SJCRH30 (cell line): ENCODE data around the gene DIPK1B. TPM values are rescaled to one million over a fixed set of nuclear protein-coding genes. Genes with fewer than 3 reads are reported as not detected.

Source experiments
- DNase-seq, 2 experiments: peaks; one replicate each; pipeline ENCODE4 v3.0.0-alpha.2; 2015 to 2020
- H3K27ac ChIP-seq: fragments of 250-450 bp; sonication (Bioruptor Pico); 2 replicates; pipeline ENCODE4 v1.5.1; 2020; ENCODE audit warnings: mild to moderate bottlenecking, moderate library complexity
- H3K27me3 ChIP-seq: fragments of 250-450 bp; sonication (Bioruptor Pico); 2 replicates; pipeline ENCODE4 v1.5.1; 2020; ENCODE audit warnings: mild to moderate bottlenecking, moderate library complexity
- H3K36me3 ChIP-seq: fragments of 250-450 bp; sonication (Bioruptor Pico); 2 replicates; pipeline ENCODE4 v1.5.1; 2020; ENCODE audit warnings: mild to moderate bottlenecking, moderate library complexity
- H3K4me1 ChIP-seq: fragments of 250-450 bp; sonication (Bioruptor Pico); 2 replicates; pipeline ENCODE4 v1.5.1; 2020; ENCODE audit warnings: mild to moderate bottlenecking, moderate library complexity
- H3K4me3 ChIP-seq: fragments of 250-450 bp; sonication (Bioruptor Pico); 2 replicates; pipeline ENCODE4 v1.5.1; 2020; ENCODE audit warnings: mild to moderate bottlenecking, moderate library complexity
- H3K9me3 ChIP-seq: fragments of 250-450 bp; sonication (Bioruptor Pico); replicated peaks from 2 replicates; pipeline ENCODE4 v1.5.1; 2020; ENCODE audit warnings: mild to moderate bottlenecking, moderate library complexity
- total RNA-seq: library from RNA; depleted of rRNA; stranded (reverse); fragments of >200 nt; shearing (Covaris generic); gene quantifications from 2 replicates; pipeline ENCODE4 v1.2.3, GENCODE V29; 2014

DIPK1B gene
- total RNA-seq, 1 experiment from 2014 or later: 5.0 TPM

- no peaks in the 10 kb centered on the region for H3K9me3 ChIP-seq
- peaks cover 27% of the 10 kb centered on the region for H3K4me1 ChIP-seq
- no peak overlapping the region for H3K27ac ChIP-seq
- H3K36me3 ChIP-seq: no peaks in the 10 kb centered on the region
- DNase-seq: no peak
- H3K4me3 ChIP-seq: peak overlapping the region; percentile 49
- peaks cover 35% of the 10 kb centered on the region for H3K27me3 ChIP-seq
These were observed 545 bp downstream of the DIPK1B start for GRCh38 chr9:136712690-136713544.

GRCh38 chr9:136713550-136713949, 1.2 kb downstream of the DIPK1B start:
- H3K4me3 ChIP-seq: peak overlapping the region; percentile 49; the same call in 1 of the 2 replicates
- H3K36me3 ChIP-seq: no peaks in the 10 kb centered on the region
- H3K9me3 ChIP-seq: no peaks in the 10 kb centered on the region
- DNase-seq: peak; percentile 57 to 64
- peaks cover 32% of the 10 kb centered on the region for H3K27me3 ChIP-seq
- H3K4me1 ChIP-seq: peaks cover 27% of the 10 kb centered on the region
- no peak overlapping the region for H3K27ac ChIP-seq

GRCh38 chr9:136714096-136714892, 1.9 kb downstream of the DIPK1B start:
- Histone ChIP-seq H3K4me1 (peaks cover 27% of the 10 kb centered on the region), H3K27me3 (peaks cover 32% of the 10 kb centered on the region), H3K36me3 (no peaks in the 10 kb centered on the region), H3K9me3 (no peaks in the 10 kb centered on the region), H3K4me3 (no peak overlapping the region), H3K27ac (no peak overlapping the region)
- no peak for DNase-seq

GRCh38 chr9:136714893-136715274, 2.5 kb downstream of the DIPK1B start:
- H3K27me3 ChIP-seq: peaks cover 28% of the 10 kb centered on the region
- H3K36me3 ChIP-seq: no peaks in the 10 kb centered on the region
- no peak overlapping the region for H3K27ac ChIP-seq
- no peak for DNase-seq
- peaks cover 27% of the 10 kb centered on the region for H3K4me1 ChIP-seq
- no peaks in the 10 kb centered on the region for H3K9me3 ChIP-seq
- no peak overlapping the region for H3K4me3 ChIP-seq

GRCh38 chr9:136717399-136717798, 5.0 kb downstream of the DIPK1B start:
- H3K9me3 ChIP-seq: no peaks in the 10 kb centered on the region

GRCh38 chr9:136718345-136719194, 6.2 kb downstream of the DIPK1B start:
- H3K4me3 ChIP-seq: no peak overlapping the region
- peaks cover 8% of the 10 kb centered on the region for H3K36me3 ChIP-seq
- peaks cover 8% of the 10 kb centered on the region for H3K27me3 ChIP-seq
- H3K4me1 ChIP-seq: peaks cover 14% of the 10 kb centered on the region
- no peak overlapping the region for H3K27ac ChIP-seq
- H3K9me3 ChIP-seq: no peaks in the 10 kb centered on the region
- DNase-seq: no peak

More at GRCh38 chr9:136717399-136717798, 5.0 kb downstream of the DIPK1B start:
- no peak overlapping the region for H3K4me3 ChIP-seq
- H3K36me3 ChIP-seq: no peaks in the 10 kb centered on the region
- peaks cover 23% of the 10 kb centered on the region for H3K4me1 ChIP-seq
- H3K27ac ChIP-seq: no peak overlapping the region
- H3K27me3 ChIP-seq: peaks cover 17% of the 10 kb centered on the region
- no peak for DNase-seq

- Histone ChIP-seq H3K27me3 (peaks cover under 1% of the 10 kb centered on the region), H3K36me3 (peaks cover 16% of the 10 kb centered on the region), H3K4me1 (peaks cover 8% of the 10 kb centered on the region), H3K4me3 (no peak overlapping the region), H3K27ac (no peak overlapping the region), H3K9me3 (no peaks in the 10 kb centered on the region)
- DNase-seq: no peak
These were observed 7.0 kb downstream of the DIPK1B start for GRCh38 chr9:136719195-136719880.

GRCh38 chr9:136720251-136720897, 8.0 kb downstream of the DIPK1B start:
- H3K9me3 ChIP-seq: no peaks in the 10 kb centered on the region
- H3K27ac ChIP-seq: no peak overlapping the region
- no peak for DNase-seq
- H3K4me1 ChIP-seq: no peaks in the 10 kb centered on the region
- no peaks in the 10 kb centered on the region; the same call in 1 of the 2 replicates for H3K27me3 ChIP-seq
- H3K4me3 ChIP-seq: no peak overlapping the region
- peaks cover 24% of the 10 kb centered on the region for H3K36me3 ChIP-seq

- H3K4me3 ChIP-seq: no peak overlapping the region
- peaks cover 30% of the 10 kb centered on the region for H3K36me3 ChIP-seq
- no peaks in the 10 kb centered on the region; the same call in 1 of the 2 replicates for H3K27me3 ChIP-seq
- no peak overlapping the region for H3K27ac ChIP-seq
- no peaks in the 10 kb centered on the region for H3K4me1 ChIP-seq
- no peak for DNase-seq
- H3K9me3 ChIP-seq: no peaks in the 10 kb centered on the region
These were observed 8.5 kb downstream of the DIPK1B start for GRCh38 chr9:136720898-136721338.

GRCh38 chr9:136721339-136722092, 9.1 kb downstream of the DIPK1B start:
- peaks cover under 1% of the 10 kb centered on the region; the same call in 1 of the 2 replicates for H3K4me1 ChIP-seq
- no peak for DNase-seq
- no peaks in the 10 kb centered on the region; the same call in 1 of the 2 replicates for H3K27me3 ChIP-seq
- peaks cover 36% of the 10 kb centered on the region for H3K36me3 ChIP-seq
- no peak overlapping the region for H3K27ac ChIP-seq
- H3K4me3 ChIP-seq: no peak overlapping the region
- no peaks in the 10 kb centered on the region for H3K9me3 ChIP-seq

- no peak overlapping the region for H3K27ac ChIP-seq
- H3K36me3 ChIP-seq: peaks cover 42% of the 10 kb centered on the region
- H3K4me1 ChIP-seq: peaks cover 5% of the 10 kb centered on the region; the same call in 1 of the 2 replicates
- no peaks in the 10 kb centered on the region for H3K9me3 ChIP-seq
- no peaks in the 10 kb centered on the region for H3K27me3 ChIP-seq
- no peak overlapping the region for H3K4me3 ChIP-seq
- no peak for DNase-seq
These were observed 10.0 kb downstream of the DIPK1B start for GRCh38 chr9:136722093-136722968.

- Histone ChIP-seq H3K9me3 (no peaks in the 10 kb centered on the region), H3K27ac (no peak overlapping the region), H3K27me3 (no peaks in the 10 kb centered on the region), H3K4me1 (peaks cover 5% of the 10 kb centered on the region; the same call in 1 of the 2 replicates), H3K36me3 (peaks cover 42% of the 10 kb centered on the region), H3K4me3 (no peak overlapping the region)
- no peak for DNase-seq
These were observed 10.6 kb downstream of the DIPK1B start for GRCh38 chr9:136722969-136723356.
